NOMO-1 (cell line): Measurements from ENCODE around the gene PPIP5K1.

Source experiments
- DNase-seq, 2 experiments: peaks; one replicate each; lab custom pipeline; 2025; ENCODE audit not compliant: unreplicated experiment in 2 of 2; lab: John Stamatoyannopoulos, UW

The PPIP5K1 gene

DNA sequence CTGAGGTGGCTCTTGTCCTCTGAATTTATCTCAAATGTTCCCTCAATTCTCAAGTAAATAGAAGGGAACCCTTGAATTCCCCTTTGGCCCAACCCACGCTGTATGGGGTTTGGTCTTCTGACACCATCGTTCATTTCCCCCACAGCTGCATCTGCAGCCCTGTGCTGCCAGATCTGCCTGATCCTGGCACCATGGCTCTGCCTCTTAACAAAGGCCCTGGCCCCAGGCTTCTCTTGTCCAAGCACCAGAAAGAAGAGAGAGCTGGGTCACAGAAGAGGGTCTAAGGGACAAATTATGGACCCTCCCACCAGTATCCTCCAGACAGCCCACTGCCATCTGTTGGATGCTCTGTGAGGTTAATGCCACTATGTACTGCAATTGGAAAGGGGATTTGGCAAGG is 70.8 kb downstream of the PPIP5K1 start:
- DNase-seq, result no peak

DNA sequence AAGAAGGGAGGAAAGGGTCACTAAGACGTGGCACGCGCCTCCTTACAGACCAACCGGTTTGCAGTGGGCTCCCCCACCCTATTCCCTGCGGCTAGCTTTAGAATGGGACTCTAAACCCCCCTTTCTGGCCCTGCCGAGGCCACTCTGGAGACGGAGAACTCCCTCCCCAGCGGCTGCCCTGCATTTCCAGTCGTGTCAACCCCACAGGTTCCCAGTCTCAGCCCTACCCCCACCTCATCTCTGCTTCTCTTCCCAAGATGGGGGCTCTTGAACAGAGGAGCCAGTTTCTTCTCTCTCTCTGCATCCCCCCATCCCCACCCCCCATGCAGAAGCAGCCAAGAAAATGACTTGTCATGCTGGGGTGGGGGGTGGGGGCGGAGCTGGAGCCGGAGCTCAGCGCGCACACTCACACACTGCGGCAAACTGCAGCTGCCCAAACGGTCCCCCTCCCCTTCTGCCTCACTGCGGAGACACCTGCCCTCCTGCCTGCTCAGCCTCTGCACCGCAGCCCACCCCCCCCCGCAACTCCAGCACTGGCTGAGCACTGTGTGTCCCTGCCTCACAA is 71.7 kb downstream of the PPIP5K1 start:
- DNase-seq, result no peak

DNA sequence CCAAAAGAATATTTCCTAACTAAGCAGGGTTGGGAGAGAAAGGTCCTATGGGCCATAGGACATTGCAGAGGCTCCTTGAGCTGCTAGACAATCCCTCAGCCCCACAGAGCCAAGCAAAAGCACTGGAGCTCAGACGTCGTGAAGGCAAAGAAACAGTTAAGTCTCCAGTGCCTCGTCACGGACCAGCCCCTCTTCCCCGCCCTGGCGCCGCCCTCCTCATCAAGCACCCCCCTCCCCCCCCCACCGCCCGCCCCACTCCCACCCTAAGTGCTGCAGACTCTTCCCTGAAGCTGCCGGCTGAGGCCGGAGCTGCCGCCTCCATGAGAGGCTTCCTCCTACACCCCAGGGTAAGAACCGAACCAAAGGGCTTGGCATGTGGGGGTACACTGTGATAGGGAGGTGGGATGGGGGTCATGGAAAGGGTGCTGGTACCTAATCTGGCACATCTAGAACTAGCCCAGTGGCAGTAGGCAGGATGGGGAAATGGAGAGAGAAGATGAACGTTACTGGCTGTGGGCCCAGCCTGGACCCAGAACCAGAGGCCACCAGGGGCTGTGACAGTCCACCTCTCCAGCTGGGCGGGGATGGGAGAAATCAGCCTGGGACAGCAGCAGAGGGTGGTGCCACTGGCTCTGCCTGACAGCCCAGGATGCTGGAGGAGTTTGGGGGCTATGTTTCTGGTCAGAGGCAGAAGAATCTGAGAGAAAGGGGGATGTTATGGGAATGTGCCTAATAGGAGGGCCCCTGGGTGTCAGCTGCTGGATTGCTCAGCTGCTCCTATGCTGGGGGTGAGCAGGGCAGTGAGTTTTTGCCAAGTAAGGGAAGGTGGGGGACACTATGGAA is 72.4 kb downstream of the PPIP5K1 start, which contains the start of gene MAP1A:
TSS of gene MAP1A (plus strand) at position 255 of the 843 bp plus-strand sequence. CDS start 3,866 bp downstream, outside the sequence.
- DNase-seq, result no peak

DNA sequence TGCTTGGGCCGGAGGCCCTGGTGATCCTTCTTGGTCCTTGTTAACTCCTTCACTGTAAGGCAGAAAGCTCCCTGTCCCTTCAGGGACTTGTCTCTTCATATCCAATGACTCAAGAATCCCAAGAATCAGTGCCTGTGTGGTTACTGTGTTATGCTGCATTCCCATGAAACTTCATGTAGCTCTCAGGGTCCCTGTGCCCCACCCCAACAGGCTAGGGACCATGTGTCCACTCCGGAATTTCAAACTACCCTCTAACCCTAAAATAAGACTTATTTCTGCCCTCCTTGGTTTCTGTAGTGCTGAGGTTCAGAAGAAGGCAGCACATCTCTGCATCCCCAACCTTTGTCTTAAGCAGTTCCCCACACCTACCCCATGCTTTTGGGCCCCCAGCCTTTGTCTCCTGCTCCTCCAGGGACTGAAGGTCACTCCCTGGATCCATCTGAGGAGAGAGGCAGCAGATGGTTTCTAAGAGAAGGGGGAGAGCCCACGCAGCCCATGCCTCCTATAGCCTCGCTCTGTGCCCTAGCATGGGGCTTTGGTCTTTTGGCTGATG is 73.1 kb downstream of the PPIP5K1 start:
- no peak for DNase-seq

DNA sequence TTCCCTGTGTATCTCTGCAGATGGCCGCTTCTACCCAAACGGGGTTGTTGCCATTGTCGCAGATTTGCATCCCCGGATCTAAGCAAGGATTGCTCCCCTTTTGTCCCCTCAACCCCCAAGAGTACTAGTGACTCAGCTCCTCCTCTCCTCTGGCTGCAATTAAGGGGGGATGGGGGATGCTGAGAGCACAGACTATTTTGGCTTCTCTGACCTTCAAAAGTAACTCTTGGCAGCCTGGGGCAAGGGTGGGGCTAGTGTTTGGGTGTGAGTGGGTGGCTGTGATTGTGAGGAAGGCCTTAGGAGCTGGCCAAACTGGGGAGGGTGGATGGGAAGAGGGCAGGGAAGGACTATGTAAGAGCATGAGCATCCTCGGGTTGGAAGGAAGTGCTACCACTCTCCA is 73.8 kb downstream of the PPIP5K1 start:
- no peak for DNase-seq

DNA sequence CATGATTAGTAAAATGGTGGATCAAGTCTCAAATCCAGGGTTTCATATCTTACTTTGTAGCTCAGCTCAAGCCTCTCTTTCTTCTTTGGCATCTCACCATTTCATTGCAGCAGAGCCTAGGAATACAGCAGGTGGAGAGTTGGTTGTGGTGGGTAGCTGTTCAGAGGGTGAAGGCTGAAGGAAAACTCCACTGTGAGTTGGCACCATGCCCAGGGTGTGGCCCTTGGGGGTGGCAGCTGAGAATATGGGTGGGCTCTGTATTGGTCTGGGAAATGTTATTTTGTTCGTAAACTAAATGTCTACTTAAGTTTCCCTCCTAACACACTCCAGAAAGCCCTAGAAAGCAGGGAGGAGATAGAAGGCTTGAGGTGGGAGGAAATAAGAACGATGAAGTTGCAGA is 74.3 kb downstream of the PPIP5K1 start:
- no peak for DNase-seq

DNA sequence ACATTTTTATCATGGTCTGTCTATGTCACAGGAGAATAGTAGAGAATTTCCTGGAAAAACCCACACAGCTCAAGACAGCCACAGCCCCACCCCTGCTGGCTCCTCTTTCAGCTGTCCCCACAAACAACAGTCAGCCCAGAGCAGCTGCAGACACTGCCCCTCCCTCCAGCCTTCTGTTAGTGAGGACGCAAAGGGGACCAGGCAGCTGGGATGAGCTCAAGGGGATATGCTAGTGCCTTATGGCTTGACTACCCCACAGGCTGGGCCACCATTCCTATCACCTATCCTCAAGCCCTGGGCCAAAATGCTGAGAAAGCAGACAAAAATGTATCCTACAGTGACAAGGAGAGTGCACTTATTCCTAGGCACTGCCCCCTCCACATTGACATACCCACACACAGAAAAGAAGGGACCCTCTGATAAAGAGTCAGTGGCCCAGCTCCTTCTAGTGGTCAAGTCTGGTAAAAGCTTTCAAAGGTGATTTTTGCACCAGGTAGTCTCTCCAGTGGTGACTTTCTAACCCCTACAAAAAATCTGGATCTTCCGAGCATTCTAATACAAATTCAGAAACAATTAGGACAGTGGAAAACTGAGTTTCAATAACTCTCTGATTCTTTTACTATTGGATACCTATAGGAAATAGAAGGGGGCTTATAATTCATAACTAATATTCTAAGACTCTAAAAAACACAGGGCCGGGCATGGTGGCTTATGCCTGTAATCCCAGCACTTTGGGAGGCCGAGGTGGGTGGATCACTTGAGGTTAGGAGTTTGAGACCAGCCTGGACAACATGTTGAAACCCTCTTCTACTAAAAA is 75.6 kb downstream of the PPIP5K1 start:
- no peak for DNase-seq

DNA sequence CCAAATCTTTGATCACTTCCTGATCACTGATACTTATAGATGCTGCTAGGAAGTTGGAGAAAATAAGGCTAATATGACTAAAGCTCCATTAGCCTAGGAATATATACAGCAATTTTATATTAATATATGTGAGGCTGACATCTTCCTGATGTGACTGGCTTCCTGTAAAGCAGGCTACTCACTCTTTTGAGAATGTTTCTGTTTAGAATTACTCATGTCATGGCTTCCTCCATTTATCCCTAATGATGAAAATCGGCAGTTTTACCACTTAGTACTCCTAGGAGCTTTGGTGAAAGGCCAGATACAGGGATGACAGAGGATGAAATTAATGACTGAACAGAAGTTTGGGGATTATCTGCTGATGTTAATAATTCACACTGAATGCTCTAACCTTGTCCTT is 76.5 kb downstream of the PPIP5K1 start:
- DNase-seq, result no peak

DNA sequence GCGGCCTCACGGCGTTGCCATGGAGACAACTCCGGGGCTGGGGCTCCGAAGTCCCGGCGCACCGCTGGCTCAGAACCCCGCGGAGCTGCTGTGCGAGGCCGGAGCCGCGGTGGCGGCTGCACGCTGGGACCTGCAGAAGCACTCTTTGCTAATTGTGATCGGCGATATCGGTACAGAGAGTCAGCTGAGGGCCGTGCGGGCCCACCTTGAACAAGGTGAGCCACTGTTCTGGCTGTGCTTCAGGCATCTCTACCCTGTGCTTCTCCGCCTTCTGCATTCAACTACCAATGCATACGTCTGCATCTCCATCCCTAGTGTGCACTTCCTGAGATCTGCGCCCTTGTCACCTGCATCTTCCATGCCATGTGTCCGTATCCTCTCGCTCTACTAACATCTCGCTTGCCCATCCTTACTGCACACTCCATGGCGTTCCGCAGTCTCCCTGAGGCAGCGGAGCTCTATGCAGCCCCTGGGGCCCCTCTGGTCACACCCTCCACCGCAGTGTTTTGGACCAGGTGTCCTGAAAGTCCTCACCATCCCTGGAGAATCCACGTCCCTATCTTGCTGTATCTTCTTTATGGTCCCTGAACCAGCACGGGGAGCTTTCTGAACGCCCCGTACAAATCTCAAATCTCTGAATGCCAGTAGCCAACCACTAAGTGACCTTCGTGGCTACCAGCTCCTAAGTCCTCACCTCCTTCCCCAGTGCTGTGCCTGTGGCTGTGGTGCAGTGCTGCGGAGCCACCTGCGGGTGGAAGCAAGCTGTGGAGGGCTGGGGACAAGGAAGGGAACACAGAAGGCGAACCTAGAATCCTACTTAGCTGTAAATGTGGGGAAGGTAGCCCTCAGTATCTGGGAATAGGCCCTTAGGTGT is 78.8 kb downstream of the PPIP5K1 start:
- peak in 1 of 2 experiments; percentile 23 for DNase-seq

DNA sequence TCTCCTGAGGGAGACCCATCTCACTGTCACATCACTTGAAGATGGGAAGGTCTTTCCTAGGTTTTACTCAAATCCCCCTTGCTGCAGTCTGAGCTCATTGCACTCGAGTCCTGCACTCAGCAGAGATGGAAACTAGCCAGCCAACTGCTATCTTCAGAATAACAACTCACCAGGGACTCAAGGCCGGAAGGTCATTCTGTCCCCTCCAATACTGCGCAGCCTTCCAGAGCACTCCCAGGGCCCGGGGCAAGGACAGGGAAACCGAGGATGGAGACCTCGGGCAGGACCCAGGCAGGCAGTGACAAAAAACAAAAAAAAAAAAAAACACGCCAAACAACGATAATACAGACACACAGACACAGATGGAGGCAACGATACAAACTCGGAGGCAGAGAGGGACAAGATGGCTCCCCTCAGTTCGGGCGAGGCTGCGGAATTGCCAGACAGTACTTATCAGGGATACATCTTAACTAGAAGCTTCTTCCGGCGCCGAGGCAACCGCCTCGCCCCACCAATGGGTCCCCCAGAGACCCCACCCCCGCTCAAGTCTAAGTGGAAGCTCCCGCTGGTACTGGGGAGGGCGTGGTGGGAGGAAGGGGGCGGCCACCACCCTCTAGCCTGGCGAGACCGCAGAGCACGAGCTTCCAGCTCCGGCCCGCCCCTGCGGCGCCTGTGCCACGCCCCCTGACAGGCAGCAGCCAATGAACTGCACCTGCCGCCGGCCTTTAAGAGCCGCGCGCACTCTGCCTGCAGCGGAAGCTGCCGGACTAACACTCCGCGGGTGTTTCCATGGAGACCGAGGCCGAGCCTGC is 79.6 kb downstream of the PPIP5K1 start:
- peak; percentile 98 to 99 for DNase-seq

DNA sequence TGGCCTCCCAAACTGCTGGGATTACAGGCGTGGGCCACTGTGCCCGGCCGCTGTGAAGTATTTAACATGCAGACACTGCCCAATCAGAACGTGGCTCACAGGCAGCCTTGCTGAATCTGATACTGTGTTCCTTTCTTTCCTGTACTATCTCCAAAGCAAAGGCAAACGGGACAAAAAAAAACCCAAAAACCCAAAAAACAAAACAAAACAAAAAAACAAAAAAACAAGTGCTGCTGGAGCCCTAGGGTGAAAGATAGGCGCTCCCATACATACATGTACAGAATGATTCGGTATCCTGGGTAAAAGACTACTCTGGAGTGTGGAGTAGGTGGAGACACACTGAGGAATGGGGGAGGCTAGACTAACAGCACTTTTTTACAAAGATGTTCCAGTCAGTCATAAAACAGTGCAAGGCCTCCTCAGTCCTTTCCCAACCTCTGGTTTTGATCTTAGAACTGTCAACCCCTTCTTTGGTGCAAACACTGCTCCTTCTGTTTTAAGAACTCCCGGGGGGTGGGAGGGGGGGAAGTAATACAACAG is 80.3 kb downstream of the PPIP5K1 start:
- DNase-seq, result no peak

DNA sequence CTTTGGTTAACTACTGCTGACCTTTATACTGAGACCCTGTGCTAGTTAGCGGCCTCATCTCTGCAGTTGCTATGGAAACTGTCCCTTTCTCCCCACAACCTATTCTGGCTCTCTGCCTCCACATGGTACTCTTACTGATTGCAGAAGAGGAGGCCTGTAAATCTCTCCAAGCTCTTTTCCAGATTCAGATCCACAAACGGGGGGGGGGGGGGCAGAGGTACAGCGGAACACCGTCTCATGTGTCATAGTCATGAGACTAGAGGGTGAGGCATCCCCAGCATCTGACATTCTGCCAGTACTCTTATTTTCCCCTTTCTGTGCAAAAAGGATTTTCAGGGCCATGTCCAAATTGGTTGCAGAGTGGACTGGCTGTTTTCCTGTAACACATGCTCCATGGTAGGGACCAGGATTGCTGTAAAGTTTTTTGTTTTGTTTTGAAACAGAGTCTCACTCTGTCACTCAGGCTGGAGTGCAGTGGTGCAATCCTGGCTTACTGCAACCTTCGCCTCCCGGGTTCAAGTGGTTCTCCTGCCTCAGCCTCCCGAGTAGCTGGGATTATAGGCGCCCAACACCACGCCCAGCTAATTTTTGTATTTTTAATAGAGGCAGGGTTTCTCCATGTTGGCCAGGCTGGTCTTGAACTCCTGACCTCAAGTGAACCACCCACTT is 80.9 kb downstream of the PPIP5K1 start:
- DNase-seq, result no peak

DNA sequence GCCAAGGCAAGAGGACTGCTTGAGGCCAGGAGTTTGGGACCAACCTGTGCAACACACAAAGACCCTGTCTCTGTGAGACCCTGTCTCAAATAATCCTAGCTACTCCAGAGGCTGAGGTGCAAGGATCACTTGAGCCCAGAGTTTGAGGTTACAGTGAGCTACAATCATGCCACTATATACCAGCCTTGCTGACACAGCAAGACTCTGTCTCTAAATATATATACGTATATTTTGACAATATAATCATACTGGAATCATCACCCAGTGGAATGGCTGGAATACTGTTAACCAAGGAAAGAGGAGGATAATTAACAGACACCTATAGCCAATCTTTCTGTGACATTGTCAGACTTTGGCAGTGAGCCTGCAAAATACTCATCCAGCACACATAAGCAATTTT is 81.6 kb downstream of the PPIP5K1 start:
- no peak for DNase-seq

DNA sequence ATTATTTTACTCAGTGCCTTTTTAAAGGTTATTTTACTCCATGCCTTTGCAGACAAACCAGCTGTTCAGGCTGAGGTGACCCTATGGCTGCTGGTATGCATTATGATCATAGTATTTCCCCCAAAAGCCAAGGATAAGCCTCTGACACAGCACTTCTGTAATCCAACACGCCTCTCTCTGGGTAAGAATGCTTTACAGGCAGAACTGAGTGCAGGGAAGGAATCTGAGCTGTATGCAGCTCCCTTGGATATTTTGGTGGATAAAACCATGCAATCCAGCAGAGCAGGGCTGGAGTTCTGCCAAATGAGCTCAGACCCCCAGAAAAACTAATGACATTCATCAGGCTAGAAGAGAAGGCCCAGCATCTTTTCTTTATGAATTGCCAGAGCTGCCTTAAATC is 84.3 kb downstream of the PPIP5K1 start:
- no peak for DNase-seq

DNA sequence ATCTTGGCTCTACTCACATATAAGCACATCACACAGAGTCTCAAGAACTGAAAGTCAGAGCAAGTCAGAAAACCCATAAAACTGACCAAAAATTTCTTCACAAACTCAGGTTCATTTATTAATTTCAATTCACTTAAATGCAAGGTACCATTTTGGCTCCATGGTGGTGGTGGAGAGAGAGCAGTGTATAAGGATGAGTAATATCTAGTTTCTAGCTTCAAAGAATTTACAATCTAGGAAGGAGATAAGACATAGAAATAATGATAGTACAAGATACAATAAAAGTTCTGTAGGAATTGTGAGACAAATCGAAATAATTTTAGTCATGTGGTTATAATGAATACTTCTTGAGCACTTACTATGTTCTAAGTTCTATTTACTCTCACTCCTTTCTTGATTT is 90.4 kb downstream of the PPIP5K1 start:
- DNase-seq, result no peak

DNA sequence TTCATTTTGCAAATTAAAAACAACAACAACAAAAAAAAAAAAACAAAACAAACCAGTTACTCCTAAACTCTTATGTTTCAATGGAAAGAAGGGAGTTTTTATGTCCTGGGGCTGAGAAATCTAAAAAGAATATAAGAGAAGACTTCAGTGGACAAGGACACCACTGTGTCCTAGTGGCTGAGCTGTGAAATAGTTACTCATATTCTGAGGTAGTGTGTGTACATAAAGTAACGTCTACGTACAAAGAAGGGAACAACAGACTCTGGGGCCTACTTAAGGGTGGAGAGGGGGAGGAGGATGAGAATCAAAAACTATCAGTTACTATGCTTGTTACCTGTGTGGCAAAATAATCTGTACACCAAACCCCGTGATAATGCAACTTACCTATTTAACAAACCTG is 91.0 kb downstream of the PPIP5K1 start:
- no peak for DNase-seq

DNA sequence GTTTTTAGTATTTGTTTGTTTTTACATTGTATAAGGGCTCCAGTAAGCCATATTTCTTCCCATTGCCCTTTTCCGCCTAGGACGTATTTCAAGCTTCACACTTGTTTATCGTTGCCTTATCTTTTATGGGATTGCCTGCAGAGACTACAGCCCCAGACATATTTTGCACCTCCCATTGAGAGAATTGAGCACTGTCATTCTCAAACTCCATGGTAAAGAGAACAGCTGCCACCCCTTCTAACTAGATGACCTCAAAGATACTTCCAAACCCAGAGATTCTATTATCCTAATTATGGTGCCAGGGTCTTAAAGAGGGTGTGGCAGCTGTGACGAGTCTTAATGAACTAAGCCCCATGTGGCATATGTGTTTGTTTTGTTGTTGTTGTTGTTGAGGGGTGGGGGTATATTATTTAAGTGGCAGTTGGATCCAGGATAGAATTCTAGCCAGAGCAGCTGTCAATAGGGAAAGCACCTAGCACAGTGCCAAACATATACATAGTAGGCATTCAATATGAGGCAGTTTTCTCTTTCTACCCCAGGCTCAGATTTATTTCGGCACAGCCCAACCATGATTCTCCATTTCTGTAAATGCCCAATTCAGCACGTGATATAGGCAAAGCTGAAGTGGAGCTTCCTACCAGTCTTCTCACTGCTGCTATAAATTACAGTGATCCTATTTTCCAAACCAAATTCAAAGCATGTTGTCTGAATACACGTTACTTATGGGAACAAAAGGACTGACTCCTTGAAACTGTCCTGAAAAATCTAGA is 96.1 kb downstream of the PPIP5K1 start:
- DNase-seq, result no peak
